ENCODE results near the gene LCN15. TPM values are rescaled to one million over a fixed set of nuclear protein-coding genes. Genes with fewer than 3 reads are reported as not detected.

Gene LCN15
- total and polyA plus RNA-seq, 2 of the 13 experiments (the other 11 are each of a cell fraction or from before 2014, with no cell fraction given): 1.3 to 53.7 TPM

GRCh38 chr9:136748666-136749611, 15.4 kb downstream of the LCN15 start:
- ATAC-seq: no peak
- BruUV-seq (replicated peaks): no TSS peak
- in situ Hi-C loops (cut with HindIII; ENCODE audit: extremely low pct_ligation_motif_present, low pct_unique_long_range_greater_than_20kb): no loop called here
- peaks cover 25 to 66% of the 10 kb centered on the region in 2 experiments; a peak in 4 of 5 replicates for H3K27me3 ChIP-seq (ENCODE audit: control insufficient read depth in 1 of 2, insufficient read depth in 2 of 2, low read length in 2 of 2)
- CTCF ChIA-PET (ENCODE audit: low intra/inter-chr PET ratio, low total read pairs): no interaction called here
- H2AFZ ChIP-seq (ENCODE audit: low read length): no peak overlapping the region
- no peaks in the 10 kb centered on the region for H3K36me3 ChIP-seq (replicated peaks in 1 of 2; ENCODE audit: control insufficient read depth in 1 of 2, insufficient read depth in 2 of 2, low read length in 2 of 2)
- intact Hi-C loops (cut with micrococcal nuclease; ENCODE audit: unreplicated experiment): no loop called here
- no peak for TF ChIP-seq HCFC1 (IDR thresholded peaks at IDR 0.05; ENCODE audit: low read depth, low read length)
- no peak for TF ChIP-seq ZBTB7A (CRISPR knock-in tag; IDR thresholded peaks at IDR 0.05)
- H3K4me1 ChIP-seq (ENCODE audit: insufficient read depth, low read length): peaks cover 2% of the 10 kb centered on the region; the same call in 1 of the 2 replicates
- H3K4me3 ChIP-seq (replicated peaks in 1 of 3; ENCODE audit: insufficient read depth in 1 of 3, low read depth in 2 of 3, low read length in 3 of 3): no peak overlapping the region
- no peaks in the 10 kb centered on the region for H3K79me2 ChIP-seq (ENCODE audit: insufficient read depth, low read length)
- H4K20me1 ChIP-seq (ENCODE audit: insufficient read depth, low read length): no peaks in the 10 kb centered on the region
- WGBS (ENCODE audit: low lambda C conversion rate): 20% methylated on average over 10 of the region's 21 CpGs
- no peak overlapping the region for H3K4me2 ChIP-seq (ENCODE audit: low read depth, low read length)
- no peak for FAIRE-seq
- DNase-seq (ENCODE audit: low spot score): no peak
- H3K9me3 ChIP-seq (ENCODE audit: low read length): peaks cover 15% of the 10 kb centered on the region
- H3K9ac ChIP-seq (ENCODE audit: insufficient read depth, low read depth, low read length): no peak overlapping the region
- H3K27ac ChIP-seq (ENCODE audit: extremely low read length, insufficient read depth, low read length): no peak overlapping the region
- POLR2A ChIA-PET: no interaction called here

- no TSS peak for BruUV-seq (replicated peaks)
- peaks cover 15% of the 10 kb centered on the region for H3K9me3 ChIP-seq (ENCODE audit: low read length)
- in situ Hi-C loops (cut with HindIII; ENCODE audit: extremely low pct_ligation_motif_present, low pct_unique_long_range_greater_than_20kb): no loop called here
- H3K27ac ChIP-seq (ENCODE audit: extremely low read length, insufficient read depth, low read length): no peak within 1 kb of the TSS
- H3K79me2 ChIP-seq (ENCODE audit: insufficient read depth, low read length): no peaks in the 10 kb centered on the region
- POLR2A ChIA-PET: no interaction called here
- no peaks in the 10 kb centered on the region for H3K4me1 ChIP-seq (ENCODE audit: insufficient read depth, low read length)
- ATAC-seq (no peak), FAIRE-seq (no peak), DNase-seq (ENCODE audit: low spot score) (no peak)
- H2AFZ ChIP-seq (ENCODE audit: low read length): no peak within 1 kb of the TSS
- H4K20me1 ChIP-seq (ENCODE audit: insufficient read depth, low read length): no peaks in the 10 kb centered on the region
- no peak within 1 kb of the TSS for H3K4me3 ChIP-seq (replicated peaks in 1 of 3; ENCODE audit: insufficient read depth in 1 of 3, low read depth in 2 of 3, low read length in 3 of 3)
- CTCF ChIA-PET (ENCODE audit: low intra/inter-chr PET ratio, low total read pairs): no interaction called here
- intact Hi-C loops (cut with micrococcal nuclease; ENCODE audit: unreplicated experiment): no loop called here
- 52% methylated on average over 5 of the region's 8 CpGs for WGBS (ENCODE audit: low lambda C conversion rate)
- TF ChIP-seq FOXM1 (CRISPR knock-in tag; IDR thresholded peaks at IDR 0.05) (no peak), NR2F1 (CRISPR knock-in tag; IDR thresholded peaks at IDR 0.05) (no peak), ZNF280D (CRISPR knock-in tag; IDR thresholded peaks at IDR 0.05) (no peak), SRSF1 (optimal IDR thresholded peaks at IDR 0.05; ENCODE audit: low read depth, low read length) (no peak), ELF4 (CRISPR knock-in tag; IDR thresholded peaks at IDR 0.05; ENCODE audit: borderline replicate concordance) (no peak), ZNF143 (CRISPR knock-in tag; IDR thresholded peaks at IDR 0.05) (no peak)
- no peak within 1 kb of the TSS for H3K9ac ChIP-seq (ENCODE audit: insufficient read depth, low read depth, low read length)
- H3K27me3 ChIP-seq (ENCODE audit: control insufficient read depth in 1 of 2, insufficient read depth in 2 of 2, low read length in 2 of 2): peaks cover 24 to 66% of the 10 kb centered on the region in 2 experiments; a peak in 4 of 5 replicates
- no peak within 1 kb of the TSS for H3K4me2 ChIP-seq (ENCODE audit: low read depth, low read length)
- no peaks in the 10 kb centered on the region for H3K36me3 ChIP-seq (replicated peaks in 1 of 2; ENCODE audit: control insufficient read depth in 1 of 2, insufficient read depth in 2 of 2, low read length in 2 of 2)
These were observed 16.1 kb downstream of the LCN15 start, which contains the start of gene LCN6 for GRCh38 chr9:136748201-136748600. Gene LCN6, minus strand, starts transcription at chr9:136748525. Its CDS starts 42 bp downstream, at chr9:136748483.
